ENCODE results near the gene LRMDA.

Gene LRMDA

DNA sequence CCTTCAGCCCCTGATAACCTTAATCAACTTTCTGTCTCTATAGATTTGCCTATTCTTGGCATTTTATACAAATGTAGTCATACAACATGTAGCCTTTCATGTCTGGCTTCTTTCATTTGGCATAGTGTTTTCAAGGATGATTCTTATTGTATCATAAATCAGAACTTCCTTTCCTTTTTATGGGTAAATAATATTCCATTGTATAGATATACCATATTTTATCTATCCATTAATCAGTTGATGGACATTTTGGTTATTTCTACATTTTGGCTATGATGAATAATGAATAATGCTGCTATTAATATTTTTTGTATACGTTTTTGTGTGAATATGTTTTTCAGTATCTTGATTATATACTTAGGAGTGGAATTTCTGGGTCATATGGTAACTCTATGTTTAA, 720.8 kb downstream of the LRMDA start:
- DNase-seq (ENCODE audit: low read depth, low spot score), result no peak

DNA sequence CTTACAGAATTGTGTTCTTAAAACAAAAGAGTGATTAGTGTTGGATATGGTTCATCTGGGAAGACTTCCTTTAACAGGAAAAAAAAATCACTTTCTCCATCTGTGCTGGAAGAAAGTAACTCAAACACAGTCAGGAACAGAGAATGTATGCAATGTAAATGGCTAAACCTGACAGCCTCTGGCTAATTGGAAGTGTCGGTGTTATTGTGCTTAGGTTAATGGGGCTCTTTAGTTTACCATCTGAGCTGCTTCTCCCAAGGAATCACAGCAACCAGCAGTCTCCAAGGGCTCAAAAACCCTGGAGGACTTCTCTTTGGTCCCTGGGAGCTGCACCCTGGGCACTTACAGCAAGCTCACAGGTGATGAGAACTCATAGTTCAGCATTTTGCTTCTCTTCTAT, 724.5 kb downstream of the LRMDA start:
- DNase-seq (ENCODE audit: low read depth, low spot score), result no peak

DNA sequence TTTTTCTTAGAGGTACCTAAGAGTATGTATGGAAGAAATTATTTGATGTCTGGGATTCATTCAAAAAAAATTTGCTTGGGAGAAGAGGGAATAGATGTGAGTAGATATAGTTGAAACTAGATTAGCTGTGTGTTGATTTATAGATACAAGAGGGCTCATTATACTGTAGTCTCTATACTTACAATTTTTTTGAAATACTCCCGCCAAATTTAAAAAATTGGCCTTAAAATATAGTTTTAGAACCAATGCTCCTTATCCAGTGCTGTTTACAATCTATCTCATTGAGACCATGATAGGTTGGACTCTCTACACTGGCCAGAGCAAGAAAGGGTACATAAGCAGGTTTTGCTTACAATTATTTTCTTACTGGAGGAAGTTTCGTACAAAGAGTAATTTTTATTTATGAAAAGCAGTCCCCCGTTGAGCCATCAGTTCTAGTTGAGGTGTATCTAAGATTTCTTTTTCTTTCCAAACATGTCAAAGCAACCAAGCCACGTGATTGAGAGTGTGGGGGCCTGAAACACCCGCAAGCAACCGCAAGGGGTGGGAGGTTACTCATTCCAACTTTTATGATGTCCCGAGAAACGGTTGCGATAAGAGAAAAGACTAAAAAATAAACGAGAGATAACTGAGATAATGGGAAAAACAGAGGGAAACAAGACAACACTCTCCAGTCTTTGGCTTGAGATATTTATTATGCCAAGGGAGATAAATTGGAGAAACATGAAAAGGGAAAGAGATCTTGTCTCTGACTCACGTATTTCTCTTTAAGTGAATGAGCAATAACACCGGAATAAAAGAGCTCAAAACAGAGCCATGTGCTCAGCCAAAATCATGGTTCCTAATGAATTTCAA, 729.2 kb downstream of the LRMDA start:
- DNase-seq (ENCODE audit: low read depth, low spot score), result no peak

DNA sequence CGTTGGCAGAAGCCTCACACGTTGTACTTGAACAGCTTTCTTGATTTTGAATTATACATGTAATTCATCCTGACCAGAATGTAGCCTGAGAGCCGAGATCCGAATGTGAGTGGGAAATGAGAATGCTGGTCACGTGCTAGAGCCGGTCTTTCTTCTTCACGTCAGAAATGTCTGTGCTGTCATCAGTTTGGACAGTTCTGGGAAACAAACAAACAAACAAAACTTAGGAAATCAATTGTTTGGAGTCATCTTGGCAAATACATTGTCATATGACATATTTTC, 729.8 kb downstream of the LRMDA start:
- no peak for DNase-seq (ENCODE audit: low read depth, low spot score)

DNA sequence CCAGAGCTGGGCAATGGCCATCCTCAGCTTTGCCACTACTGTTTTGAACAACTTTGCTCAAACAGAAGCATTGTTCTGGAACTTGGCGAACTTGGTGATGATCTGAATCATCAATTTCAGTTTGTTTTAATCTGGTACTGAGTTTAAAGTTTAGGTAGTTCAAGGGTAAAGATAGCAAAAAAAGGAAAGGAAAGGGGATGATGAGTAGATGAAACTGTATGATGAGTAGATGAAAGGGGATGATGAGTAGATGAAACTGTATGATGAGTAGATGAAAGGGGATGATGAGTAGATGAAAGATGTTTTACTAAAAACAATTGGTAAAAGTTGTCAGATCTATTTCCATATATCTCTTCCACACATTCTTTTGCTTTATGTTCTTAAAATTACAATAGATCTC, 737.0 kb downstream of the LRMDA start:
- DNase-seq (ENCODE audit: low read depth, low spot score), result no peak

DNA sequence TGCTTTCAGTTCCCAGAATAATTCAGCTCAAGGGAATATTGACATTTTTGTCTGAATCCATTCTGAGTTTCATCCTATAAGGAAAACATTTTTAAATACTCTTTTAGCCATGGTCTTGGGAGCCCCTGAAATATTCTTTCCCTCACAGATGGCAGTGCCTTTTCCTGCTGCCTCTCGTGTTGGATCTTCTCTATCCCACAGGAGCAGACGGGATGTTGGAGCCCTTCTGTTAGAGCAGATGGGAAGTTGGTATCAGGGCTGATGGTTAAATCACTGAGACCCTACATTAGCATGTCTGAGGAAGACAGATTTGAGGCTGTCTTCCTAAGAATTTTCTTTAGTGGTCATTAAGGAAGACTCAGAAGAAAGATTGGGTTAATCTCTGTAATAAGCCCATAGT, 737.8 kb downstream of the LRMDA start:
- DNase-seq (ENCODE audit: low read depth, low spot score), result no peak

DNA sequence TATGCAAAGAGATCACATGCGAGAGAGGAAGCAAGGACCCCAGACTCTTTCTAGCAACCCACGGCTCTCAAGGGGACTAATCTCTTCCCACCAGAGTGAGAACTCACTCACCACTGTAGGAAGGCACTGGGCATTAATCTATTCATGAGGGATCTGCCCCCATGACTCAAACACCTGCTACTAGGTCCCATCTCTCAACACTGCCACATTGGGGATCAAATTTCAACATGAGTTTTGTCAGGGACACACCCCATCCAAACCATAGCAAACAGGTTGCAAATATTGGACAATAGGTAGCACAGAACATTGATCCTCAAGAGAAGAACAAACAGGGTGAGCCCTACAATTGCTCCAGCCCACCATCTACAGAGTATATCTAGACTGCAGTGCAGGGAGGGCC, 740.6 kb downstream of the LRMDA start:
- DNase-seq (ENCODE audit: low read depth, low spot score), result no peak

DNA sequence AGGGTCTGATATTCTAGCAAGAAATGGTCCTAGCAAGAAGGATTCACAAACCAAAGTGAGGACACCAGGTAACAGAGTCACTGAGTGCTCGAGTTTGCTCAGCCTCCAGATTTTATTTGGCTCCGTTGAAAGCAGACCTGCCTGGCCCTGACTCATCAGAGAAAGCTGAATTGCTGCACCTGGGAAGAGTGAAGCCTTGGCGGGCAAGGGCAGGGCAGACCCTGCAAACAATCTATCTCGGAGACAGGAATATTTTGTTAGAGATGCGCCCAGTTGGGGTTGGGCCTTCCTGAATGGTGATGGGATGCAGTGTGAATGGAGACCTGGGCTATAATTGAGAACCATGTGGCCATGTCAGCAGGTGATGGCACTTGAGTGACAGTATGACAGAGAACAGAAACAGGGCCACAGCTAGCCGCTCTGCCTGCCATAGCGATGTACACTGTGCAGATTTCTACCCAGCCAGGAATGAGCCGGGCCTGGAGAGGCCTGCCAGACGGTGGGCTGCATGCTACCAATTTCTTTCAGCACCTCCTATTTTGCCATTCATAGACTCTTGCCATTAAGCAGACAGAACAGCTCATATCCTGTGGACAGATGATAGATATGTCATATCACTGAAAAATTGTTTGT, 744.2 kb downstream of the LRMDA start:
- no peak for DNase-seq (ENCODE audit: low read depth, low spot score)

DNA sequence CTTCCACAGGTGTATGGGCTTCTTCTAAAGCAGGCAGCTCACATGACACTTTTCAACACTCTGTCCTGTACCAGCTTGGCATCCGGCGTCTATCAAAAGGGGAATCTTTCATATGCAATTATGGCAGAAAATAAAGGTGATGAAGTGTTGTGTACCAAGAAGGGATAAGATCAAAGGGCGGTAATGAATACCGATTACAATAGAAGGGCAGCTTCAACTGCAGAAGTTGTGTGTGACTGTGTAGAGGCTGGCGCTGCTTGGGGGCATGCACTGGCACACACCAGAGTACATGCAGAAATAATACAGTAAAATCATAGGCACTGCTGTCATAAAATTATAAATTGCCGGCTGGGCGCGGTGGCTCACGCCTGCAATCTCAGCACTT, 744.7 kb downstream of the LRMDA start:
- no peak for DNase-seq (ENCODE audit: low read depth, low spot score)

DNA sequence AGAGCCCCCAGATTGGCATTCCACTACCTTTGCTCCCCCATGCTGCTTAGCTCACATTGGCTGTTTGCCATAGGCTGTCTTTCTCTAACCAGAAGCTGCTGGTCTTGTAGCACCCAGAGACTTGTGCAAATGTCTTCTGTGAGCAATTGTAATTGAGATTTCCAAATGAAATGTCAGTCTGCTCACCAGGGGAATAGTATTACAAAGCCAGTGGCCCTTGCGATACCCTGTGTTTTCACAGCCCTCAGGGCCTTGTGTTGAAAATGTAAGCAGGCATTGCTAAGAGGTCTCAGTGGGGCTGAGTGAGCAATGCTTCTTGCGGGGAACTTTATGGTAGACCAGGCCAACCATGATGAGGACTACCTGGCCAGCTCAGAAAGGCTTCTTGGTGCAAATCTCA, 746.5 kb downstream of the LRMDA start:
- no peak for DNase-seq (ENCODE audit: low read depth, low spot score)

DNA sequence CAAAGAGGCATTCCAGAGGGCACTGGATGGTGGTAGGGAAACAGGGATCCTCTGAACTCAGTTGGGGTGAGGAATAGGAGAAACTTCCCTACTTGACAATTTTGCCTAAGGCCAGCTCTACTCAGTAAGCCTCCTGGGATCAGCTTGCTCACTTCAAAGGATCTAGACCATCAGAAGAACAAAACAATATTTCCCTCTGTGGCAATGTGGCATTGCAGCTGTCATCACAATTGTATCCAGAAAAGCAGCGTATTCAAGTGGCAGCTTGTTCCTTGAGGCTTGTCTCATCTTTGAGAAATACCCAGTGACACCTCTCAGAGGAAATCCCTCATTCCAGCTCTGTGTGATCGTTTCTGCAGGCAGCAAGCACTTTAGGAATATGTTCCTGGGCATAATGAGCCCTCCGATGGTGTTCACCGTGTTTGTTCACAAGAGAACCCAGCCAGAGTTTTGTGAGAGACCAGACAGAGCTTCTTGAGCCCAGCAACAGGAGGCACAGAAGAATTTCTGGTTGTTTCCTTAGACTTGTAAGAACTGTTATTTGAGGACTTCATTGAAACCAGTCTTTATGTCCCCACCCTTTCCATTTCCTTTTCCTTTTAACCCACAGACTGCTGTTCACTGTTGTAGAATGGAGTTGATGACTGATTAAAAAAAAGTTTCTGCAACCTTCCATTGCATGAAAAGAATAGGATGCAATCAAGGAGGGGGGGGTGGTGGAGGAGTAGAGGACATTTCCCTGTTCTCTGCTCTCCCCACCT, 747.3 kb downstream of the LRMDA start:
- DNase-seq (ENCODE audit: low read depth, low spot score), result no peak

DNA sequence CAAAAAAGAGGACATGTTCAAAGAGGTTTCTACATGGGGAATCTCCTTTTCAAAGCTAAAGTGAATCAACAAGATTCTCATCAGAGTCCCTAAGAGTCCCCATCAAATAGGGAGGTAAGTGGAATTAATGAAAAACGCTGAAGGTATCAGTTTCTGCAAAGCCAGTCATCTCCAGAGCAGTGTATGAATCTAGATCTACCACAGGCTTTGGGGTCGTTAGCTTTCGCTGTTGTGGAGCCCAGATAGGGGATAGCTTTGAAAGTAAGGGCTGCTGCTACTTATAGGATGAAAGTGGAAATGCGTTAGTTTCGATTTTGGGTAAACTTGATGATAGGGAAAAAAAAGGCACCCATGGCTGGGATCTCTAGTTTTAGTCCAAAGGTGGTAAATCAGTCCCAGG, 748.4 kb downstream of the LRMDA start:
- DNase-seq (ENCODE audit: low read depth, low spot score), result no peak

DNA sequence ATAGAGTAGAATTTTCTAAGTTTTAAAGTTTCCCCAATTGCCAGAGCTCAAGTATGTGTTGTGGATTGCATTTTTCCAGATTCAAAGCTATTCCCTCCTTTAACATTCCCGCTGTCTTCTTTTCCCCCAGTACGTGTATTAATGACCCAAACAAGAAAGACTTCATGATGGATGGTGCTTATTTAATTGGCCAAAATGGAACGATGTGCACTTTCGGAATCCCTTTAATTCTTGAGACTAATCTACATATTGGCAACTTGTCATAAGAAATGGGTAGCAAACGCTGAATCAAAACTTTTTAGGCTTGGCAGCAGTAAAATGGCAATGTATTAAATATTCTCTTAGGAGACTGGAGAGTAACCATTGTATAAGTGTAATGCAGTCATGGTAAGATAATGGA, 753.2 kb downstream of the LRMDA start:
- no peak for DNase-seq (ENCODE audit: low read depth, low spot score)

DNA sequence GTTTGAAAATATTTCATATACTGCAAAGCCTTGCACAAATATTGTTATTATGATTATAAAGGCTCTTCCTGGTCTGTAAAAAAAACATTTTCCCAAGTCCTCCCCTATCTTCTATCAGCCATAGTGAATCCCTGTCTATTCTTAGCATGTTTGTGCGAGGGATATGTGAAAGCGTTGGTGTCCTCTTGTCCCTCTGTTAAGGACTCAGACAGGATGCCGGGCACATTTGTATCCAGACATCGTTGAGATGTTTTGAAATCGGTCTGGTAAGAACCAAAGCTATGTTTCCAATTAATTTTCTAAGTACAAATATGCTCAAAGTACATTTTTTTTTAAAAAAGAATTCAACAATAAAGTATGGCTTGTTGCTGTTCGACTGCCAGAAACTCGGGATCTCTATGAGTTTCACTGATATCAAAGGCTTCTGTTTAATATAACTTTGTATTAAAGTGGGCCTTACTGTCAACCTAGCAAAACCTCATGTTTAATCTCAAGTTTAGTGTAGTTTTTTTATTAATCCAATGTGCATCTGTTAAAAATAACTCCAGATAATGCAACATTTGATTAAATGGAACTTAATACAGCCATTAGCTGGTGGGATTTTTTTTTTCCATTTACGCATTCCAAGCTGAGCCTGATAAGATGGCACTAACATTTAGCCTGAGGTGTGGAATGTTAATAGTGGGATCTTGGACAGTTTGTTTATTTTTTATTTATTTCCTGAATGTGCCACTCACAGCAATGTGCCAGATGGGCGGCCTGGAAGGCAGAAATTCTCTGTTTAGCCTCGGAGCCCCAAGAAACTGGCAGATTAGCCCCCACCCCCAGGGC, 754.3 kb downstream of the LRMDA start:
- no peak for DNase-seq (ENCODE audit: low read depth, low spot score)

DNA sequence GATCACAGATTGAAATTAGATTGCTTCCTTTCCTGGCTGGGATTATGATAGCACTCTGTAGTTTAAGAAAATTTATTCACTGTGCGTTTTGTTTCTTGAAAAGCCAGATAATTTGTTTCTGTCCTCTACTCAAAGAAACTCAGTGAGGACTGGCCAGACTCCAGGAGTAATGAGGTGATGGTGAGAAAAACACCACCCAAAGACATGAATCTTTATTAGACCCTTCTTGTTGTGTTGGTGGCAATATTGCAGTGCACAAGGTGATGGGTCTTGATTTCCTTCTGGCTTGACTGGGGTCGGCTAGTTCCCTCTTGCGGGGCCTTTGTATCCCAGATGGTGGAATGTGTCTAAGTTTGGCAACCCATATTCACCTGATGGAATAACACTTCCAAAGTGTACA, 756.8 kb downstream of the LRMDA start:
- no peak for DNase-seq (ENCODE audit: low read depth, low spot score)

DNA sequence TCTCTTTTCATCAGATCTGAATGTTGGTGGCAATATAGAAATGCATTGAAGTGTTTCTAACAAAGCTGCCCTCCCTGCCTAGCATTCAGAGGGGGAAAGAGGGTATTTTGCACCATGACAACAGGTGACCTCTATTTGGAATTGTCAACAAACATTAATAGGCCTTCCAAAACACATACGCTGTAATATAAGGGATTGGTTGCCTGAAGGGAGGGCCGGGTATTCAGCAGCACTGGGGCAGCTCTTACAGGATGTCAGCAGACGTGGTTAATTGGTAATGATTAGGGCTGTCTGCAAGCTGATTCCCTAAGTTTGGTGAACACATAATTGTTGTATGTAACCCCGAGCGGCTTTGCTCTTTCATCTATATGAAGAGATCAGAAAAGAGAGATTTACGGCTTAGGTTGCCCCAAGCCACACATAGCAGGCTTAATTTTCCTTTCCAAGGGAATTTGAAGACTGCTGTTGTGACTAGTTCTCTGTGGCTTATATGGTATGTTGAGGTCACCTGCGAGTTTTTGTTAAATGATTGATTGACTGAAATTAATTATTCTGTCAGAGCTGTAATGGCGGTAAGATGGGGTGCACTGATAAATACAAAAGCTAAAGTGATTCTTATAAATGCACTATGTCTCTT, 759.3 kb downstream of the LRMDA start:
- DNase-seq (ENCODE audit: low read depth, low spot score), result no peak

DNA sequence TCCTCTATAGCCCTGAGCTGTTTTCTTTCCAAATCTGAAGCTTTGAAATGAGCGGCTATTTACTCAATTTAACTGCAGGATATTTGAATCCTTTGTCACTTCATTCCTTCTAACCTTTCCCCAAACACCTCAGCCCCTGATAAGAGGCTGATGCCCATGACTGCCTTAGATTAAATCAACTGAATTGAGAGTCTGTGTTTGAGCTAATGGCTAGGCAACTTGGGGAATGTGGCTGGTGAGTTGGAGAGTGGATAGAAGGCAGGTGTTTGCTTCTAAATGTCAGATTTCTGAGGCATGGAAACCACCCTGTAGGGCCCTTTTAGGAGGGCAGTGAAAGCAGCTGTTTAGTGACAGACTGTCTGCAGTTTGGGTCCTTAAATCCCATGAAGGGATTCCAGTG, 759.9 kb downstream of the LRMDA start:
- DNase-seq (ENCODE audit: low read depth, low spot score), result no peak

DNA sequence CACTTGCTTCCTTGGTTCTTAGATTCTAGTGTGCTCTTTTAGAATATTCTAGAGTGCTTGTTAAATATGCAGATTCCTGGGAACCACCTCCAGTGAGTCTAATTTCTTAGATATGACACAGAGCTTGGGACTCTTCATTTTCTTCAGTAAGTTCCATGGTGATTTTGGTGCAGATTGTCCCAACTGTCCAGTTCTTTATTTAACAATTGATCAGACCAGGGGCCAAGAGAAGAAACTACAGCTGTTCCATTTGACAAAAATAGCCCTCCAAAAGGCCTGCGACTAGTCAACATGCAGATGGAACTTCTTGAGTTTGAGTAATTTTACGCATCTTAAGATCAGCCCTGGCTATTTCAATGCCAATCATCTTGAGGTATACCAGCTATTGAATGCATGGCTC, 760.7 kb downstream of the LRMDA start:
- no peak for DNase-seq (ENCODE audit: low read depth, low spot score)

DNA sequence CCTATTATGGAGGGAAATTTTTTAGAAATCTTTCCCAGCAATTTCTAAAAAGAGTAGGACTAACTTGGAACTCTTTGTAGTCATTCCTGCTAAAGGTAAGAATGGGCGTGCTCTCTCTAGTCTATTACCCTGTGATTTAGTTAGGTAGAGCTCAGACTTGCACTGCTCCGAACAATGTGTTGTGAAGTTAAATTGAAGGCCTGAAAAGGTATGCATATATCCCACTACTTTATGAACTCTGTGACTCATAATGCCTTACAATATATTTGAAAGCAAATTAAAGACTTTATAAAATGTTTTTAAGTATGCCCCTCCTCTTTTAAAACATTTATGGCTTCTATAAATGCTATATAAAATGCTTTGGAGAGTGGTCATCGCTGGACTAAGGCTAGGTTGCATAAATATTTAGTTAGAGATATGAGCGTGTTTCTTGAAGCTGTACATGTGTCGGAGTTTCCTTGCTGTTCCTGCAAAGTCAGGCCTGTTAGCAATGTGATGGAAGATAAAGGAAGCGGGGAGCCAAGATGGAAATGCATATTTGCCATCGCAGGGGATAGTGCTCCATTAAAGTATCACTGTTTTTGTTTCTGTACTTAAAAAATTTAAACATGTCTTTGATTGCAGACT, 761.4 kb downstream of the LRMDA start:
- DNase-seq (ENCODE audit: low read depth, low spot score), result no peak

DNA sequence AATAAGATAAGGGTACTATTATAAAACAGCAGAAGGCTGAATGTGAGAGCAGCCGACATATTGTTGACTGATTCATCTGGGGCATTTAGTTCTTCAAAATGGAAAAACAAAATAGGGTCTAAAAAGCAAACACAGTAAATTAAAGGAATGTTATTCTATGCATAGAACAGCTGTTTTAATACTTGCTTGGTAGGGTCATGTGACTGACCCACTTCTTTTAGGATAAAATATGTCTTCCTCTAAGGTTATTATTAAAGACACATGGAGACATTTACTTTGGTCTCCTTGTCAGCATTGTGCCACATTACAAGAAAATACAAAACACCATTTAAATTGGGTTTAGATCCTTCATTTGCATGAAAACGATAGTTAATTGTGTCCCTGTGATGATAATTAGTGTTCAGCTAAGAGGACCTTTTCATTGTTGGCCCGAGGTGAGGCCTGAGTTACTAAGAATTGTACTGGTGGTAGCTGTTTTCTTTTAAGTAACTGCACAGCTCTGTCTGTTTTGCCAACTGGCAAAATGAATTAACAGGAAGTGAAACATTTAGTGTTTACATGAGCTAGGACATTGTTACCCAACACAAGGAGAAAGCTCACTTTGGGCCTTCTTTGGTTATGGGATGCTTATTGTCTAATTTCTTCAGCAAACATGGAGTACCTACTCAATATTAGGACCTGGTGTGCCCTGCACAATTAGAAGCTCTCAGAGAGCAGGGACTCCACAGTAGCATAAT, 764.4 kb downstream of the LRMDA start:
- DNase-seq (ENCODE audit: low read depth, low spot score), result no peak

Data from brain pericyte (primary cell).